GM23338 (cell line): ENCODE results near the gene CSF3.

Experiments used
- CREB1 ChIP-seq: fragments of 250-450 bp; sonication (Bioruptor Pico); IDR thresholded peaks from 2 replicates; pipeline ENCODE4 v1.5.0; 2020; ENCODE audit warnings: low read depth, mild to moderate bottlenecking, moderate library complexity
- CTCF ChIP-seq, 2 experiments: fragments of 200-600 bp in 1 of 2; sonication (generic) in 1 of 2; conservative IDR thresholded peaks; 2 replicates each; pipeline versions ENCODE4 v1.5.1 to v1.6.1; 2016 to 2017; ENCODE audit warnings: antibody characterized with exemption in 2 of 2, low read depth in 2 of 2, mild to moderate bottlenecking in 2 of 2, moderate library complexity in 1 of 2
- EZH2 ChIP-seq: fragments of 200-600 bp; sonication (generic); IDR thresholded peaks from one replicate; pipeline ENCODE4 v1.8.0; 2017; ENCODE audit warnings: antibody characterized with exemption, mild to moderate bottlenecking, low read depth; ENCODE audit not compliant: unreplicated experiment
- EZH2phosphoT487 ChIP-seq: fragments of 200-600 bp; sonication (generic); IDR thresholded peaks from one replicate; pipeline ENCODE4 v1.8.1; 2018; ENCODE audit warnings: antibody characterized with exemption; ENCODE audit not compliant: unreplicated experiment
- POLR2AphosphoS5 ChIP-seq: IDR thresholded peaks from 2 replicates; pipeline ENCODE4 v1.6.1; 2016; ENCODE audit warnings: antibody characterized with exemption, low read depth
- STAT1 ChIP-seq: IDR thresholded peaks from one replicate; pipeline ENCODE4 v1.6.1; 2016; ENCODE audit warnings: antibody characterized with exemption; ENCODE audit not compliant: unreplicated experiment
- ZNF114 ChIP-seq: fragments of 250-450 bp; sonication (Bioruptor Pico); IDR thresholded peaks from 2 replicates; pipeline ENCODE4 v1.5.0; 2020; ENCODE audit warnings: mild to moderate bottlenecking, moderate library complexity
- TF ChIP-seq, protein P1 (sequence below): IDR thresholded peaks from 2 replicates; pipeline ENCODE4 v1.6.1; 2016; ENCODE audit warnings: antibody characterized with exemption

GRCh38 chr17:40064971-40065768, 49.9 kb downstream of the CSF3 start:
- TF ChIP-seq CTCF (conservative IDR thresholded peaks at IDR 0.05; ENCODE audit: low read depth in 2 of 2) (no peak), EZH2phosphoT487 (no peak), EZH2 (no peak), POLR2AphosphoS5 (no peak), STAT1 (no peak), CREB1 (no peak), ZNF114 (CRISPR knock-in tag) (no peak)
- TF ChIP-seq, protein P1, sequence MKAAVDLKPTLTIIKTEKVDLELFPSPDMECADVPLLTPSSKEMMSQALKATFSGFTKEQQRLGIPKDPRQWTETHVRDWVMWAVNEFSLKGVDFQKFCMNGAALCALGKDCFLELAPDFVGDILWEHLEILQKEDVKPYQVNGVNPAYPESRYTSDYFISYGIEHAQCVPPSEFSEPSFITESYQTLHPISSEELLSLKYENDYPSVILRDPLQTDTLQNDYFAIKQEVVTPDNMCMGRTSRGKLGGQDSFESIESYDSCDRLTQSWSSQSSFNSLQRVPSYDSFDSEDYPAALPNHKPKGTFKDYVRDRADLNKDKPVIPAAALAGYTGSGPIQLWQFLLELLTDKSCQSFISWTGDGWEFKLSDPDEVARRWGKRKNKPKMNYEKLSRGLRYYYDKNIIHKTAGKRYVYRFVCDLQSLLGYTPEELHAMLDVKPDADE, result no peak
